ENCODE results near the gene CCDC3. TPM values are rescaled to one million over a fixed set of nuclear protein-coding genes. Genes with fewer than 3 reads are reported as not detected.

The CCDC3 gene
- total and polyA plus RNA-seq, 2 of the 8 experiments (the other 6 are each of a cell fraction or from before 2014, with no cell fraction given), result 3.4 to 3.7 TPM

DNA sequence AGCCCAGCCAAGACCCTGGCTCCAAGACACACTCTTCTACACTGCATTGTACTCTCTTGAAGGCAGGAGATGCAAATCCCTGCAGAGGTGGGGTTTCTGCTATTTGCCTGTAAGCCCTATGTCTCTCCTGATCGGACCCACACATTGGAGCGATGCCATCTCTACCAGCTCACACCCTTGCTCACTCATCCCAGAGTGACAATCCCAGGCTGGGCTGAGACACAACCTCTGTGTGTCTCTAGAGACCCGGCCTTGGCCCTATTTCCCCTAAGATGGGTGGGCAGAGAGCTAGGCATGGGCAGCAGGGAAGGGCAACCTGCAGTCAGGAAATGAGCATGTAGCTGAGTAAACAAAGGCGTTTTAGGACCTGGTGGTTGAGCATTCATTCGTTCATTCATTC is 25.6 kb downstream of the CCDC3 start (continued):
- TF ChIP-seq CHD7 (IDR thresholded peaks at IDR 0.05; ENCODE audit: insufficient replicate concordance, low read length), result no peak
- TF ChIP-seq NRF1 (IDR thresholded peaks at IDR 0.05; ENCODE audit: low read depth, low read length), result no peak
- no peak for TF ChIP-seq TCF12 (IDR thresholded peaks at IDR 0.05; ENCODE audit: low read depth, low read length)
- no peak for TF ChIP-seq BRCA1 (IDR thresholded peaks at IDR 0.05; ENCODE audit: low read depth, low read length)
- no peak for TF ChIP-seq BCL11A (IDR thresholded peaks at IDR 0.05; ENCODE audit: low read depth in 2 of 2, low read length in 2 of 2)
- no peak for TF ChIP-seq ASH2L (IDR thresholded peaks at IDR 0.05; ENCODE audit: low read length)
- TF ChIP-seq KDM5A (IDR thresholded peaks at IDR 0.05; ENCODE audit: low read length), result no peak
- TF ChIP-seq POLR2AphosphoS5 (IDR thresholded peaks at IDR 0.05; ENCODE audit: low read depth, low read length), result no peak
- TF ChIP-seq SP4 (IDR thresholded peaks at IDR 0.05; ENCODE audit: low read length), result no peak

All from H1 (cell line).